ENCODE data around the gene GXYLT2.

GXYLT2 gene

GRCh38 chr3:72970942-72971341 lies 83.1 kb downstream of the GXYLT2 start:
- Histone ChIP-seq H3K36me3 (ENCODE audit: control insufficient read depth in 2 of 2, insufficient read depth in 1 of 2, low read length in 2 of 2) (peaks cover 0 to 8% of the 10 kb centered on the region in 2 experiments; a peak in 2 of 3 replicates), H3K27ac (ENCODE audit: extremely low read depth, low read depth, low read length) (no peak overlapping the region), H3K9me3 (ENCODE audit: control insufficient read depth, insufficient read depth, low read depth, low read length) (no peaks in the 10 kb centered on the region), H3K4me3 (ENCODE audit: low read depth, low read length) (no peak overlapping the region), H3K4me1 (ENCODE audit: control insufficient read depth, insufficient read depth, low read length) (no peaks in the 10 kb centered on the region)
- TF ChIP-seq ZNF266 (tag by site-specific recombination; IDR thresholded peaks at IDR 0.05; ENCODE audit: low read depth), result no peak
- TF ChIP-seq ZNF785 (tag by site-specific recombination; IDR thresholded peaks at IDR 0.05), result no peak
- TF ChIP-seq KLF10 (tag by site-specific recombination; IDR thresholded peaks at IDR 0.05), result no peak
- TF ChIP-seq ZFP41 (tag by site-specific recombination; IDR thresholded peaks at IDR 0.05; ENCODE audit: borderline replicate concordance), result no peak
- TF ChIP-seq ZNF214 (tag by site-specific recombination; IDR thresholded peaks at IDR 0.05; ENCODE audit: borderline replicate concordance), result no peak
- TF ChIP-seq ZNF239 (tag by site-specific recombination; IDR thresholded peaks at IDR 0.05), result no peak
- no peak for TF ChIP-seq ZNF341 (tag by site-specific recombination; IDR thresholded peaks at IDR 0.05; ENCODE audit: low read depth)
- no peak for TF ChIP-seq EGR2 (tag by site-specific recombination; IDR thresholded peaks at IDR 0.05; ENCODE audit: low read depth)
- TF ChIP-seq ZNF280D (tag by site-specific recombination; IDR thresholded peaks at IDR 0.05), result no peak
- no peak for TF ChIP-seq ZNF843 (tag by site-specific recombination; IDR thresholded peaks at IDR 0.05)
- TF ChIP-seq ZSCAN23 (tag by site-specific recombination; IDR thresholded peaks at IDR 0.05), result no peak
- no peak for TF ChIP-seq ZNF791 (tag by site-specific recombination; IDR thresholded peaks at IDR 0.05)
- TF ChIP-seq ZBTB26 (tag by site-specific recombination; optimal IDR thresholded peaks at IDR 0.05), result no peak
- no peak for TF ChIP-seq ZBTB49 (tag by site-specific recombination; IDR thresholded peaks at IDR 0.05; ENCODE audit: low read depth)
- CTCF ChIA-PET, result interaction anchor here (0.6 kb wide), 1 partner anchor 306 kb away, joined by 3 read pairs; no protein-coding TSS in a partner anchor
- POLR2A ChIA-PET, result no interaction called here

GRCh38 chr3:72972706-72973030 lies 84.8 kb downstream of the GXYLT2 start:
- no peaks in the 10 kb centered on the region for H3K9me3 ChIP-seq (ENCODE audit: control insufficient read depth, insufficient read depth, low read depth, low read length)
- H3K4me3 ChIP-seq (ENCODE audit: low read depth, low read length), result no peak overlapping the region
- no peaks in the 10 kb centered on the region for H3K4me1 ChIP-seq (ENCODE audit: control insufficient read depth, insufficient read depth, low read length)
- H3K36me3 ChIP-seq (ENCODE audit: control insufficient read depth in 2 of 2, insufficient read depth in 1 of 2, low read length in 2 of 2), result peaks cover 0 to 5% of the 10 kb centered on the region in 2 experiments; a peak in 2 of 3 replicates
- CTCF ChIA-PET, result no interaction called here
- no peak overlapping the region for H3K27ac ChIP-seq (ENCODE audit: extremely low read depth, low read depth, low read length)
- POLR2A ChIA-PET, result no interaction called here
- no peak for TF ChIP-seq ZNF23 (tag by site-specific recombination; IDR thresholded peaks at IDR 0.05; ENCODE audit: borderline replicate concordance)
- TF ChIP-seq ZNF792 (tag by site-specific recombination; IDR thresholded peaks at IDR 0.05), result no peak
- TF ChIP-seq TSHZ1 (tag by site-specific recombination; IDR thresholded peaks at IDR 0.05; ENCODE audit: borderline replicate concordance), result no peak
- TF ChIP-seq ZBTB49 (tag by site-specific recombination; IDR thresholded peaks at IDR 0.05; ENCODE audit: low read depth), result no peak
- no peak for TF ChIP-seq ATF2 (tag by site-specific recombination; IDR thresholded peaks at IDR 0.05; ENCODE audit: low read depth)
- TF ChIP-seq ZNF16 (tag by site-specific recombination; IDR thresholded peaks at IDR 0.05; ENCODE audit: low read depth), result no peak
- TF ChIP-seq OVOL3 (tag by site-specific recombination; IDR thresholded peaks at IDR 0.05), result no peak
- no peak for TF ChIP-seq SCRT1 (tag by site-specific recombination; IDR thresholded peaks at IDR 0.05; ENCODE audit: borderline replicate concordance)

All from HEK293 (cell line).